Neutrophil (primary cell): Measurements from ENCODE around the gene ADAMTS14.

ENCODE experiments used
- H3K27ac ChIP-seq: fragments of 200-600 bp; sonication (generic); 2 replicates; pipeline ENCODE4 v1.5.1; 2016; ENCODE audit warnings: mild to moderate bottlenecking, moderate library complexity
- H3K27me3 ChIP-seq: fragments of 200-600 bp; sonication (generic); 2 replicates; pipeline ENCODE4 v1.6.0; 2016; ENCODE audit warnings: mild to moderate bottlenecking
- H3K36me3 ChIP-seq: fragments of 200-600 bp; sonication (generic); 2 replicates; pipeline ENCODE4 v1.5.1; 2017
- H3K4me1 ChIP-seq, 2 experiments: fragments of 200-600 bp in 1 of 2; sonication (generic) in 1 of 2; 1 replicate in 1 of 2; 2 replicates in 1 of 2; pipeline versions ENCODE4 v1.5.1 to v1.6.1; 2013 to 2016; ENCODE audit warnings: low read depth in 1 of 2, low read length in 1 of 2, mild to moderate bottlenecking in 1 of 2, moderate library complexity in 1 of 2; ENCODE audit not compliant: control insufficient read depth in 1 of 2, insufficient read depth in 1 of 2
- H3K4me3 ChIP-seq, 2 experiments: fragments of 200-600 bp in 1 of 2; sonication (generic) in 1 of 2; 1 replicate in 1 of 2; 2 replicates in 1 of 2; pipeline ENCODE4 v1.5.1; 2013 to 2016; ENCODE audit warnings: low read depth in 1 of 2, low read length in 1 of 2, mild to moderate bottlenecking in 1 of 2, moderate library complexity in 1 of 2
- H3K9me3 ChIP-seq: fragments of 200-600 bp; sonication (generic); 2 replicates; pipeline ENCODE4 v1.5.1; 2016
- TF ChIP-seq, protein P1 (sequence below): fragments of 200-600 bp; sonication (generic); IDR thresholded peaks from 2 replicates; pipeline ENCODE4 v1.5.1; 2016; ENCODE audit warnings: antibody characterized with exemption

The ADAMTS14 gene

GRCh38 chr10:70782086-70782745 is 109.9 kb downstream of the ADAMTS14 start:
- H3K36me3 ChIP-seq: no peaks in the 10 kb centered on the region
- no peak overlapping the region for H3K27ac ChIP-seq
- H3K4me3 ChIP-seq: no peak overlapping the region
- H3K27me3 ChIP-seq: peaks cover 24% of the 10 kb centered on the region
- no peaks in the 10 kb centered on the region for H3K9me3 ChIP-seq
- TF ChIP-seq, protein P1, sequence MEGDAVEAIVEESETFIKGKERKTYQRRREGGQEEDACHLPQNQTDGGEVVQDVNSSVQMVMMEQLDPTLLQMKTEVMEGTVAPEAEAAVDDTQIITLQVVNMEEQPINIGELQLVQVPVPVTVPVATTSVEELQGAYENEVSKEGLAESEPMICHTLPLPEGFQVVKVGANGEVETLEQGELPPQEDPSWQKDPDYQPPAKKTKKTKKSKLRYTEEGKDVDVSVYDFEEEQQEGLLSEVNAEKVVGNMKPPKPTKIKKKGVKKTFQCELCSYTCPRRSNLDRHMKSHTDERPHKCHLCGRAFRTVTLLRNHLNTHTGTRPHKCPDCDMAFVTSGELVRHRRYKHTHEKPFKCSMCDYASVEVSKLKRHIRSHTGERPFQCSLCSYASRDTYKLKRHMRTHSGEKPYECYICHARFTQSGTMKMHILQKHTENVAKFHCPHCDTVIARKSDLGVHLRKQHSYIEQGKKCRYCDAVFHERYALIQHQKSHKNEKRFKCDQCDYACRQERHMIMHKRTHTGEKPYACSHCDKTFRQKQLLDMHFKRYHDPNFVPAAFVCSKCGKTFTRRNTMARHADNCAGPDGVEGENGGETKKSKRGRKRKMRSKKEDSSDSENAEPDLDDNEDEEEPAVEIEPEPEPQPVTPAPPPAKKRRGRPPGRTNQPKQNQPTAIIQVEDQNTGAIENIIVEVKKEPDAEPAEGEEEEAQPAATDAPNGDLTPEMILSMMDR: no peak
- H3K4me1 ChIP-seq: no peaks in the 10 kb centered on the region

- H3K27me3 ChIP-seq: peaks cover 24% of the 10 kb centered on the region
These were observed 110.7 kb downstream of the ADAMTS14 start for GRCh38 chr10:70782746-70783680.

DNA sequence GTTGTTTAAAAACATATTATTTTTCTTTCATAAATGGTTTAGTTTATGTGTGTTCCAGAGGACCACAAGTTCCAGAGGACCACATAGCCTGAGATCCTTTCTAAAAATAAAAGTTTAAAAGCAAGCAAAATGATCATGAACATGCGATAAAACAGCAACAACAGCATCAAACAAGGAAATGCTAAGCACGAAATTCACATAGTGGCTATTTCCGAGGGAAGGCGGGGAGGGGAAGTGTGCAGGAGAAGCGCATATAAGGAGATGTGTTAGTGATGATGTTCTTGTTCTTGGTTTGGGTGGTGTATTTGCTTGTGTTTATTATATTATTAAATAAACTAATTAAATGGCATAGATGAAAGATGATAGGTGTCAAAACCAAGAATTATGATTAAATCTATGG is 111.7 kb downstream of the ADAMTS14 start:
- TF ChIP-seq, protein P1: no peak
- Histone ChIP-seq H3K36me3 (no peaks in the 10 kb centered on the region), H3K27me3 (peaks cover 24% of the 10 kb centered on the region), H3K9me3 (no peaks in the 10 kb centered on the region), H3K4me3 (no peak overlapping the region), H3K4me1 (no peaks in the 10 kb centered on the region), H3K27ac (no peak overlapping the region)

More at GRCh38 chr10:70782746-70783680, 110.7 kb downstream of the ADAMTS14 start:
- Histone ChIP-seq H3K27ac (no peak overlapping the region), H3K9me3 (no peaks in the 10 kb centered on the region), H3K4me1 (no peaks in the 10 kb centered on the region), H3K36me3 (no peaks in the 10 kb centered on the region), H3K4me3 (no peak overlapping the region)
- TF ChIP-seq, protein P1: no peak

DNA sequence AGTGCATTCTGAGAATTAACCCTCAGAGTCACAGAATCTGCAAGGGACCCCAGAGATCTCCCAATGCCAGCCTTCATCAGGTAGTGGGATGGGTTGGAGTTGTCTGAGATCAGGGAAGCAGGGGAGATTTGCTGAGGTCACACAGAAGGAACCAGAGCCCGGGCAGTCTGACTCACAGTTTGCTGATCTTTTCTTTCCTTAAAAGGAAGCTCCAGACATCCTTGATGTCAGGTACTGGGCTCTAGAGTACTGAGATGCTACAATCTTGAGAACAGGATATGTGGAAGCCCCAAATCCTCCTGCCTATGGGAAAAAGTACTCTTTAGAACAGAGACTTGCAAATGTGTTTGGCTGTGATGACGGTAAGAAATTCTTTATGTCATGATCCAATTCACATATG is 112.2 kb downstream of the ADAMTS14 start:
- Histone ChIP-seq H3K9me3 (no peaks in the 10 kb centered on the region), H3K27me3 (peaks cover 24% of the 10 kb centered on the region), H3K4me3 (no peak overlapping the region), H3K36me3 (no peaks in the 10 kb centered on the region), H3K27ac (no peak overlapping the region), H3K4me1 (no peaks in the 10 kb centered on the region)
- TF ChIP-seq, protein P1: no peak

GRCh38 chr10:70785190-70785589 is 112.9 kb downstream of the ADAMTS14 start, which contains the start of gene TBATA:
TBATA (minus strand) TSS chr10:70785377; CDS start chr10:70783379, 1,998 bp downstream.
- Histone ChIP-seq H3K27ac (no peak within 1 kb of the TSS), H3K9me3 (no peaks in the 10 kb centered on the region), H3K27me3 (peaks cover 24% of the 10 kb centered on the region), H3K36me3 (no peaks in the 10 kb centered on the region), H3K4me3 (no peak within 1 kb of the TSS), H3K4me1 (no peaks in the 10 kb centered on the region)
- TF ChIP-seq, protein P1: no peak
